HG03432 (cell line): ENCODE data around the gene EDARADD.
"Not testable (repeated sequence)": the region's sequence is repeated elsewhere in the genome, so short reads cannot be mapped to it uniquely, and the experiment has no call there.

Source experiments
- ATAC-seq: cut with Tn5 transposase; IDR thresholded peaks from one replicate; pipeline ENCODE4 v1.9.1; 2021; ENCODE audit warnings: mild to moderate bottlenecking, moderate library complexity; ENCODE audit not compliant: unreplicated experiment

The EDARADD gene

GRCh38 chr1:236484310-236484971, 90.4 kb downstream of the EDARADD start:
- no peak for ATAC-seq

GRCh38 chr1:236486356-236487002, 92.4 kb downstream of the EDARADD start:
- ATAC-seq = no peak

- not testable (repeated sequence) for ATAC-seq
Measured at GRCh38 chr1:236489161-236489560, 95.1 kb downstream of the EDARADD start.

- peak; percentile 60 for ATAC-seq
Measured at GRCh38 chr1:236489710-236490377, 95.8 kb downstream of the EDARADD start.

GRCh38 chr1:236491469-236492136, 97.5 kb downstream of the EDARADD start:
- ATAC-seq = no peak

GRCh38 chr1:236492378-236492777, 98.3 kb downstream of the EDARADD start:
- ATAC-seq = no peak

GRCh38 chr1:236494082-236494481, 100.0 kb downstream of the EDARADD start:
- ATAC-seq = no peak

- ATAC-seq = no peak
Measured at GRCh38 chr1:236494586-236495466, 100.7 kb downstream of the EDARADD start.

GRCh38 chr1:236495467-236496112, 101.5 kb downstream of the EDARADD start:
- no peak for ATAC-seq

GRCh38 chr1:236497908-236498307, 103.8 kb downstream of the EDARADD start:
- ATAC-seq = no peak

GRCh38 chr1:236501093-236501492, 107.0 kb downstream of the EDARADD start:
- no peak for ATAC-seq

GRCh38 chr1:236502579-236502971, 108.5 kb downstream of the EDARADD start:
- ATAC-seq = no peak

GRCh38 chr1:236502972-236503639, 109.0 kb downstream of the EDARADD start:
- no peak for ATAC-seq

- ATAC-seq = not testable (repeated sequence)
Measured at GRCh38 chr1:236504338-236504737, 110.3 kb downstream of the EDARADD start.

- ATAC-seq = no peak
Measured at GRCh38 chr1:236507022-236507700, 113.1 kb downstream of the EDARADD start.

- peak; percentile 74 for ATAC-seq
Measured at GRCh38 chr1:236508593-236509027, 114.5 kb downstream of the EDARADD start.

GRCh38 chr1:236509203-236509602, 115.1 kb downstream of the EDARADD start:
- no peak for ATAC-seq

- no peak for ATAC-seq
Measured at GRCh38 chr1:236509647-236510401, 115.7 kb downstream of the EDARADD start.
